Measurements from ENCODE around the gene C17orf67. TPM values are rescaled to one million over a fixed set of nuclear protein-coding genes. Genes with fewer than 3 reads are reported as not detected.

The C17orf67 gene
- total and polyA plus RNA-seq, 4 donors, result 0.64 to 2.8 (median 1.7) TPM

DNA sequence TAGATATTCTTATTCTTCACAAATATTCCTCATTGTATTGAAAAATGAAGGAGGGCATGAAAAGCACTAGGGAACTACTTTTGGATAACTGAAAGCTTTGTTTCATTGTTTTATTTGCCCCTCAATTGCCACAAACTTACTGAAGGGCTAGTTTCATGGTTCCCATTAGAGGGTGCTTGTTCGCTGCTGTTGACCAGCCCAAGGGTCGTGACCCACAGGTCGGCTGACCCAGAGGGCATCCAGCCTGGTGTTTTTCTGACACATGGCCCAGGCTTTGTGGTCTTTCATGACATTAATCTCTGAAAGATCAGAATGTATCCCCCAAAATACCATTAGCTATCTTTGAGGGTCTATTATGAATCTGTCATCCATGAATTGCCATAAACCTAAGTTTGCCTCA lies 30.3 kb upstream of the C17orf67 start:
- ATAC-seq (ENCODE audit: insufficient read depth, low FRiP score), result no peak
- H3K36me3 ChIP-seq (ENCODE audit: control insufficient read depth in 4 of 4, insufficient read depth in 4 of 4, low read length in 4 of 4), result peaks cover 0 to 7% (median under 1%) of the 10 kb centered on the region in 4 donors
- WGBS, 2 donors, result 76 to 80% methylated on average over 3 of the region's 3 CpGs
- TF ChIP-seq, protein P1, sequence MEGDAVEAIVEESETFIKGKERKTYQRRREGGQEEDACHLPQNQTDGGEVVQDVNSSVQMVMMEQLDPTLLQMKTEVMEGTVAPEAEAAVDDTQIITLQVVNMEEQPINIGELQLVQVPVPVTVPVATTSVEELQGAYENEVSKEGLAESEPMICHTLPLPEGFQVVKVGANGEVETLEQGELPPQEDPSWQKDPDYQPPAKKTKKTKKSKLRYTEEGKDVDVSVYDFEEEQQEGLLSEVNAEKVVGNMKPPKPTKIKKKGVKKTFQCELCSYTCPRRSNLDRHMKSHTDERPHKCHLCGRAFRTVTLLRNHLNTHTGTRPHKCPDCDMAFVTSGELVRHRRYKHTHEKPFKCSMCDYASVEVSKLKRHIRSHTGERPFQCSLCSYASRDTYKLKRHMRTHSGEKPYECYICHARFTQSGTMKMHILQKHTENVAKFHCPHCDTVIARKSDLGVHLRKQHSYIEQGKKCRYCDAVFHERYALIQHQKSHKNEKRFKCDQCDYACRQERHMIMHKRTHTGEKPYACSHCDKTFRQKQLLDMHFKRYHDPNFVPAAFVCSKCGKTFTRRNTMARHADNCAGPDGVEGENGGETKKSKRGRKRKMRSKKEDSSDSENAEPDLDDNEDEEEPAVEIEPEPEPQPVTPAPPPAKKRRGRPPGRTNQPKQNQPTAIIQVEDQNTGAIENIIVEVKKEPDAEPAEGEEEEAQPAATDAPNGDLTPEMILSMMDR (IDR thresholded peaks at IDR 0.05; ENCODE audit: control extremely low read depth, extremely low read depth), result no peak
- no peaks in the 10 kb centered on the region for H3K27me3 ChIP-seq (ENCODE audit: control insufficient read depth in 3 of 3, insufficient read depth in 3 of 3, low read length in 2 of 3)
- DNase-seq, result no peak
- no peak overlapping the region for H3K27ac ChIP-seq (ENCODE audit: low read depth in 1 of 2, low read length in 1 of 2)
- H3K4me3 ChIP-seq, result no peak overlapping the region
- peaks cover 0 to 3% (median 0%) of the 10 kb centered on the region in 5 donors for H3K4me1 ChIP-seq (ENCODE audit: control insufficient read depth in 5 of 5, insufficient read depth in 5 of 5, low read length in 5 of 5)
- no peaks in the 10 kb centered on the region for H3K9me3 ChIP-seq (ENCODE audit: control insufficient read depth in 4 of 4, insufficient read depth in 3 of 4, low read length in 3 of 4)
- no peak overlapping the region for H3K9ac ChIP-seq (ENCODE audit: insufficient read depth in 1 of 2, low read length in 2 of 2)

DNA sequence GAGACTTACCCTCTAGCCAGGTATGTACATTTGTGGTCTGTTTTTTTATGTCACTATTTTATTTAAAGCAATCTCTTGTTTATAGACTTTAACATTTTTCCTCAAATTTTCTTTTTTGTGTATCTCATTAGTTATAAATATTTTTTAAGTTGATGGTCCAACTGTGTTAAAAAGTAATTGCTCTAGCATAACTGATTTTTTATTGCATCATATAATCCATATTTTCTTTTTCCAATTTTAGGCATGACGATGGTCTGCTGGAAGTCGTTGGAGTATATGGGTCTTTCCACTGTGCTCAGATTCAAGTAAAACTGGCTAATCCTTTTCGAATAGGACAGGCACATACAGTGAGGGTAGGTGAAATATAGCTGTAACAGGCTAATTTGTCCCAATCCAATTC lies 28.2 kb upstream of the C17orf67 start:
- no peak overlapping the region for H3K9ac ChIP-seq (ENCODE audit: insufficient read depth in 1 of 2, low read length in 2 of 2)
- WGBS, 2 donors, result 92 to 96% methylated on average over 3 of the region's 3 CpGs
- no peaks in the 10 kb centered on the region for H3K27me3 ChIP-seq (ENCODE audit: control insufficient read depth in 3 of 3, insufficient read depth in 3 of 3, low read length in 2 of 3)
- ATAC-seq (ENCODE audit: insufficient read depth, low FRiP score), result no peak
- H3K4me3 ChIP-seq, result no peak overlapping the region
- H3K9me3 ChIP-seq (ENCODE audit: control insufficient read depth in 4 of 4, insufficient read depth in 3 of 4, low read length in 3 of 4), result no peaks in the 10 kb centered on the region
- H3K4me1 ChIP-seq (ENCODE audit: control insufficient read depth in 5 of 5, insufficient read depth in 5 of 5, low read length in 5 of 5), result no peaks in the 10 kb centered on the region
- no peak for DNase-seq
- no peak overlapping the region for H3K27ac ChIP-seq (ENCODE audit: low read depth in 1 of 2, low read length in 1 of 2)
- TF ChIP-seq, protein P1 (IDR thresholded peaks at IDR 0.05; ENCODE audit: control extremely low read depth, extremely low read depth), result no peak
- peaks cover 0 to 7% (median under 1%) of the 10 kb centered on the region in 4 donors for H3K36me3 ChIP-seq (ENCODE audit: control insufficient read depth in 4 of 4, insufficient read depth in 4 of 4, low read length in 4 of 4)

DNA sequence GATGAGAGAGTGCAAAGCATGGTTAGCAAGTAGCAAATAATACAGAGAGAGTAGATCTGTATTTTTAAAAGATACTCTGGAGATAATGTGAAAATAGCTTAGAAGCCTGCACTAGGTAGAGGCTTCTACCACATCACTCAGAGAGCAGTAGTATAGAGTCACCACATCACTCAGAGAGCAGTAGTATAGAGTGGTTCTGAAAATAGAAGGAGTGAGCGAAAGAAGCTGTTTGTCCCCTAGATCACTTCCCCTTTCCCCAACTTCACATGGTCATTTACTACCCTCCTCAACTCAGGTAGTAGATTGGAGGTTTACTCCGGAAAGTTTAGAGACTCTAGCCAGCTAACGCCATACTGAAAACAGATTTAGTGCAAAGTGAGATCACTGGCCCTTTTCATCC lies 17.3 kb upstream of the C17orf67 start:
- no peak for DNase-seq
- H3K4me1 ChIP-seq (ENCODE audit: control insufficient read depth in 5 of 5, insufficient read depth in 5 of 5, low read length in 5 of 5), result peaks cover 0 to 3% (median 0%) of the 10 kb centered on the region in 5 donors
- TF ChIP-seq, protein P1 (IDR thresholded peaks at IDR 0.05; ENCODE audit: control extremely low read depth, extremely low read depth), result no peak
- no peak overlapping the region for H3K27ac ChIP-seq (ENCODE audit: low read depth in 1 of 2, low read length in 1 of 2)
- no peaks in the 10 kb centered on the region for H3K9me3 ChIP-seq (ENCODE audit: control insufficient read depth in 4 of 4, insufficient read depth in 3 of 4, low read length in 3 of 4)
- H3K4me3 ChIP-seq, result no peak overlapping the region
- no peak overlapping the region for H3K9ac ChIP-seq (ENCODE audit: insufficient read depth in 1 of 2, low read length in 2 of 2)
- H3K27me3 ChIP-seq (ENCODE audit: control insufficient read depth in 3 of 3, insufficient read depth in 3 of 3, low read length in 2 of 3), result no peaks in the 10 kb centered on the region
- peaks cover 0 to 5% (median under 1%) of the 10 kb centered on the region in 4 donors for H3K36me3 ChIP-seq (ENCODE audit: control insufficient read depth in 4 of 4, insufficient read depth in 4 of 4, low read length in 4 of 4)
- 61 to 77% methylated on average over 3 of the region's 3 CpGs for WGBS, 2 donors
- ATAC-seq (ENCODE audit: insufficient read depth, low FRiP score), result no peak

DNA sequence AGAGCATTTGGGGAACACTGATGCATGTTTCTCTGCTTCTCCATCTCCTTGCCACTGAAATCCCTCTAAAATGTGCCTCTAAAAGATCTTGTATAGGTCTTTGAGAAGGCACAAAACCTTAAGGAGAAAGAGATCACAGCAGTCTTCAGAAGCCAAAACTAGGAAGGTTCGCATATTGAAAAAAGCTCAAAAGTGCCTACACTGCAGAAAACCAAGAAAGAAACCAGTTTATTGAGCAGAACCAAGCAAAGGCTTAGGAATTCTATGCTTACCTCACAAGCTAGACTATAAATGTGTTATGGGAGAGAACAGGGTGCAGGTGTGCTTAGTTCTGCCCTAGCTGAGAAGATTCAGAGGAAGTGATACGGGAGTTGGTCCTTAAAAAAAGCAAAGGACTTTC lies 16.9 kb upstream of the C17orf67 start:
- no peak overlapping the region for H3K9ac ChIP-seq (ENCODE audit: insufficient read depth in 1 of 2, low read length in 2 of 2)
- ATAC-seq (ENCODE audit: insufficient read depth, low FRiP score) (no peak), DNase-seq (no peak)
- WGBS, 2 donors, result 89 to 97% methylated on average over 2 of the region's 2 CpGs
- H3K27me3 ChIP-seq (ENCODE audit: control insufficient read depth in 3 of 3, insufficient read depth in 3 of 3, low read length in 2 of 3), result no peaks in the 10 kb centered on the region
- H3K9me3 ChIP-seq (ENCODE audit: control insufficient read depth in 4 of 4, insufficient read depth in 3 of 4, low read length in 3 of 4), result no peaks in the 10 kb centered on the region
- no peak overlapping the region for H3K27ac ChIP-seq (ENCODE audit: low read depth in 1 of 2, low read length in 1 of 2)
- no peak overlapping the region for H3K4me3 ChIP-seq
- peaks cover 0 to 3% (median 0%) of the 10 kb centered on the region in 5 donors for H3K4me1 ChIP-seq (ENCODE audit: control insufficient read depth in 5 of 5, insufficient read depth in 5 of 5, low read length in 5 of 5)
- H3K36me3 ChIP-seq (ENCODE audit: control insufficient read depth in 4 of 4, insufficient read depth in 4 of 4, low read length in 4 of 4), result peaks cover 0 to 5% (median under 1%) of the 10 kb centered on the region in 4 donors
- TF ChIP-seq, protein P1 (IDR thresholded peaks at IDR 0.05; ENCODE audit: control extremely low read depth, extremely low read depth), result no peak

Data from lung (tissue), 12 donors.